Measurements from ENCODE around the gene B3GALT6. TPM values are rescaled to one million over a fixed set of nuclear protein-coding genes. Genes with fewer than 3 reads are reported as not detected.

The B3GALT6 gene
- total RNA-seq, 1 experiment from 2014 or later: 74.0 TPM

- Histone ChIP-seq H3K9me3 (ENCODE audit: low read length) (no peaks in the 10 kb centered on the region), H3K9me2 (replicated peaks; ENCODE audit: low read length) (no peaks in the 10 kb centered on the region), H3K4me1 (ENCODE audit: insufficient read depth, low read length) (peaks cover 50% of the 10 kb centered on the region), H3K27me3 (ENCODE audit: low read length) (no peaks in the 10 kb centered on the region), H2AFZ (ENCODE audit: low read length) (no peak overlapping the region), H3K36me3 (ENCODE audit: low read depth, low read length) (peaks cover 12% of the 10 kb centered on the region), H4K20me1 (ENCODE audit: low read length) (peaks cover 18% of the 10 kb centered on the region), H3K4me3 (ENCODE audit: low read length) (peak overlapping the region; percentile 65), H3K4me2 (ENCODE audit: low read length) (peak overlapping the region; percentile 78), H3K27ac (ENCODE audit: low read length) (peak overlapping the region; percentile 2; the same call in 1 of the 2 replicates), H3K79me2 (ENCODE audit: low read length) (peaks cover 72% of the 10 kb centered on the region), H3K9ac (ENCODE audit: low read length) (peak overlapping the region; percentile 52), H3F3A (ENCODE audit: low read length, unreplicated experiment) (no peaks in the 10 kb centered on the region)
- peak; percentile 31 for DNase-seq
- POLR2A ChIA-PET (ENCODE audit: unreplicated experiment): no interaction called here
- no peak for TF ChIP-seq EZH2 (IDR thresholded peaks at IDR 0.05; ENCODE audit: low read length, unreplicated experiment)
- no peak for TF ChIP-seq CTCF (conservative IDR thresholded peaks at IDR 0.05; ENCODE audit: low read depth, low read length)
- TF ChIP-seq EZH2phosphoT487 (IDR thresholded peaks at IDR 0.05; ENCODE audit: borderline replicate concordance, low read length): no peak
- no peak for ATAC-seq
- CTCF ChIA-PET: no interaction called here
- intact Hi-C loops (cut with micrococcal nuclease): no loop called here
- BruUV-seq (replicated peaks): no TSS peak
Measured at GRCh38 chr1:1232796-1233566, 944 bp downstream of the B3GALT6 start.

GRCh38 chr1:1233567-1233892 is 1.5 kb downstream of the B3GALT6 start:
- H3K9ac ChIP-seq (ENCODE audit: low read length): peak overlapping the region; percentile 52
- no TSS peak for BruUV-seq (replicated peaks)
- H3K4me3 ChIP-seq (ENCODE audit: low read length): peak overlapping the region; percentile 65
- intact Hi-C loops (cut with micrococcal nuclease): no loop called here
- H3K9me3 ChIP-seq (ENCODE audit: low read length): no peaks in the 10 kb centered on the region
- no peak overlapping the region for H2AFZ ChIP-seq (ENCODE audit: low read length)
- no peak for TF ChIP-seq EZH2 (IDR thresholded peaks at IDR 0.05; ENCODE audit: low read length, unreplicated experiment)
- TF ChIP-seq EZH2phosphoT487 (IDR thresholded peaks at IDR 0.05; ENCODE audit: borderline replicate concordance, low read length): no peak
- no peak for ATAC-seq
- H4K20me1 ChIP-seq (ENCODE audit: low read length): peaks cover 15% of the 10 kb centered on the region
- H3K36me3 ChIP-seq (ENCODE audit: low read depth, low read length): peaks cover 6% of the 10 kb centered on the region
- peaks cover 66% of the 10 kb centered on the region for H3K79me2 ChIP-seq (ENCODE audit: low read length)
- DNase-seq: peak; percentile 23
- peak overlapping the region; percentile 78 for H3K4me2 ChIP-seq (ENCODE audit: low read length)
- H3K9me2 ChIP-seq (replicated peaks; ENCODE audit: low read length): no peaks in the 10 kb centered on the region
- no peaks in the 10 kb centered on the region for H3K27me3 ChIP-seq (ENCODE audit: low read length)
- ChIA-PET CTCF (no interaction called here), POLR2A (ENCODE audit: unreplicated experiment) (no interaction called here)
- no peaks in the 10 kb centered on the region for H3F3A ChIP-seq (ENCODE audit: low read length, unreplicated experiment)
- H3K4me1 ChIP-seq (ENCODE audit: insufficient read depth, low read length): peaks cover 55% of the 10 kb centered on the region
- H3K27ac ChIP-seq (ENCODE audit: low read length): peak overlapping the region; percentile 2; the same call in 1 of the 2 replicates

- Histone ChIP-seq H3F3A (ENCODE audit: low read length, unreplicated experiment) (no peaks in the 10 kb centered on the region), H3K27ac (ENCODE audit: low read length) (no peak overlapping the region), H3K27me3 (ENCODE audit: low read length) (no peaks in the 10 kb centered on the region), H3K4me2 (ENCODE audit: low read length) (peak overlapping the region; percentile 78), H3K79me2 (ENCODE audit: low read length) (peaks cover 59% of the 10 kb centered on the region), H2AFZ (ENCODE audit: low read length) (no peak overlapping the region), H3K4me1 (ENCODE audit: insufficient read depth, low read length) (peaks cover 63% of the 10 kb centered on the region), H4K20me1 (ENCODE audit: low read length) (peaks cover 9% of the 10 kb centered on the region), H3K9me2 (replicated peaks; ENCODE audit: low read length) (no peaks in the 10 kb centered on the region), H3K36me3 (ENCODE audit: low read depth, low read length) (peaks cover 5% of the 10 kb centered on the region; the same call in 1 of the 2 replicates), H3K9ac (ENCODE audit: low read length) (peak overlapping the region; percentile 52; the same call in 1 of the 2 replicates), H3K9me3 (ENCODE audit: low read length) (no peaks in the 10 kb centered on the region), H3K4me3 (ENCODE audit: low read length) (peak overlapping the region; percentile 65)
- intact Hi-C loops (cut with micrococcal nuclease): no loop called here
- no peak for ATAC-seq
- CTCF ChIA-PET: no interaction called here
- no TSS peak for BruUV-seq (replicated peaks)
- DNase-seq: no peak
- POLR2A ChIA-PET (ENCODE audit: unreplicated experiment): no interaction called here
- no peak for TF ChIP-seq EZH2phosphoT487 (IDR thresholded peaks at IDR 0.05; ENCODE audit: borderline replicate concordance, low read length)
- no peak for TF ChIP-seq CTCF (conservative IDR thresholded peaks at IDR 0.05; ENCODE audit: low read depth, low read length)
- no peak for TF ChIP-seq EZH2 (IDR thresholded peaks at IDR 0.05; ENCODE audit: low read length, unreplicated experiment)
Measured at GRCh38 chr1:1234180-1234808, 2.3 kb downstream of the B3GALT6 start.

Measured in PC-3 (cell line).